GM21360 (cell line): ENCODE data around the gene HRC.
"Not testable (repeated sequence)": the region's sequence is repeated elsewhere in the genome, so short reads cannot be mapped to it uniquely, and the experiment has no call there.

ENCODE experiments used
- ATAC-seq: cut with Tn5 transposase; IDR thresholded peaks from one replicate; pipeline ENCODE4 v1.9.1; 2021; ENCODE audit warnings: mild to moderate bottlenecking, moderate library complexity; ENCODE audit not compliant: unreplicated experiment

Gene HRC

GRCh38 chr19:49161987-49162386, 6.8 kb upstream of the HRC start:
- no peak for ATAC-seq

GRCh38 chr19:49160450-49161189, 5.4 kb upstream of the HRC start:
- ATAC-seq = no peak

- no peak for ATAC-seq
Measured at GRCh38 chr19:49157445-49158224, 2.4 kb upstream of the HRC start, which contains the start of gene TRPM4. Gene TRPM4, plus strand, starts transcription at chr19:49157792. Its CDS starts 75 bp downstream, at chr19:49157867.

- no peak for ATAC-seq
Measured at GRCh38 chr19:49155820-49156346, 687 bp upstream of the HRC start.

GRCh38 chr19:49154279-49154678, 917 bp downstream of the HRC start:
- no peak for ATAC-seq

DNA sequence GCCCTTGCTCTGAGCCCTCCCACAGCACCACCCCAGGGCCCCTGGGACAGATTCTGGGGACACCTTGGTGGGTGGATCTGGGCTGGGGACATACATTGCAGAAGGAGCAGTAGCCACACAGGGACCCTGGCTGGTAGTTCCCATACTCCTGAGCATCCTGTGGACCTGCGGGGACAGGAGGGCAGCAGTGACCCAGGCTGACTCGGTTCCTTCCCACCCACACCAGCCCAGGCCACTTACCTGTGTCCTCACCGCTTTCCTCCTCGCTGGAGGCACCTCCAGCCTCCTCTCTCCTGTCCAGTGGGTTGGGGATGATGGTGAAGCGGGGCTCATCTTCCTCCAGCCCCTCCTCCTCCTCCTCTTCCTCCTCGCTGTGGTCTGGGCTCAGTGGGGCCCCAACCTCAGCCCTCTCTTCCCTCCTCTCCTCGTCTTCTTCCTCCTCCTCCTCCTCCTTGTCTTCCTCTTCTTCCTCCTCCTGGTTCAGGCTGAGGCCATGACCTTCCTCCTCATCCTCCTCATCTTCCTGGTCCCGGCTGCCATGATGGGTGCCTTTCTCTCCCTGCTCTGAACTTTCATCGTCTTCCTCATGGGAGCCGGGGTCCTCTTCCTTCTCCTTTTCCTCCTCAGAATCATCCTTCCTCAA, 1.9 kb downstream of the HRC start:
- ATAC-seq = no peak

DNA sequence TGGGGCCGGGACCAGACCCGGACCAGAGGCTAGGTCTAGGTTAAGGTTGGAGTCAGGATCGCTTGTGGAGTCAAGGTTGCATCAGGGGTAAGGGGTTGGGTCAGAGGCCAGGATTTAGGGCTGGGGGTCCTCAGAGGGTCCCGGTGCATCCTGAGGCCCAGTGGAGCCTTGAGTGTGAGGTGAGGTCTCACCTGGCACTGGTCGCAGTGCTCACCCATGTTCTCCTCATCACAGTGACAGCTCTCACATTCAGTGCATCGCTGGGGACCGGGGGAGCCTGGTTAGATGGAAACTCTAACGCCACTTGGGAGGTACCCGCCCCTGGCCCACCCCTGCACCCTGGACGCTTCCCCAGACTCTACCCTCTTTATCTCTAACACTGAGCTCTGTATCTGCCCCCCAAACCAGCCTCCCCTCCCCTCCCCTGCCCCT, 3.1 kb downstream of the HRC start:
- no peak for ATAC-seq

- no peak for ATAC-seq
Measured at GRCh38 chr19:49151267-49152118, 3.7 kb downstream of the HRC start.

DNA sequence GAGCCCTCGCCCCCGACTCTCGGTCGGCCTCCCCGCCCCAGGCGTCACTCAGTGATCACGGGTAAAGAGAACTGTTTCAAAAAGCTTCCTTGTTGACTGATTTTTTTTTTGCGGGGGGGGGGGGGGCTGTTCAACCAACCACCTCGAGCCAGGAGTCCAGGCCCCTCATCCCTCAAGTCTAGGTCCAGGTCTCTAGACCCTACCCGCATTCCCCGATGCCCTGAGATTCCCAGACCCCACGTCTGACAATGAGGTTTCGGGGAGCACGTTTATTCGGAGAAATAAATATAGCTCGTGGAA, 4.3 kb downstream of the HRC start:
- ATAC-seq = no peak

GRCh38 chr19:49150106-49150943, 4.9 kb downstream of the HRC start:
- no peak for ATAC-seq

- ATAC-seq = no peak
Measured at GRCh38 chr19:49149652-49150105, 5.5 kb downstream of the HRC start.

DNA sequence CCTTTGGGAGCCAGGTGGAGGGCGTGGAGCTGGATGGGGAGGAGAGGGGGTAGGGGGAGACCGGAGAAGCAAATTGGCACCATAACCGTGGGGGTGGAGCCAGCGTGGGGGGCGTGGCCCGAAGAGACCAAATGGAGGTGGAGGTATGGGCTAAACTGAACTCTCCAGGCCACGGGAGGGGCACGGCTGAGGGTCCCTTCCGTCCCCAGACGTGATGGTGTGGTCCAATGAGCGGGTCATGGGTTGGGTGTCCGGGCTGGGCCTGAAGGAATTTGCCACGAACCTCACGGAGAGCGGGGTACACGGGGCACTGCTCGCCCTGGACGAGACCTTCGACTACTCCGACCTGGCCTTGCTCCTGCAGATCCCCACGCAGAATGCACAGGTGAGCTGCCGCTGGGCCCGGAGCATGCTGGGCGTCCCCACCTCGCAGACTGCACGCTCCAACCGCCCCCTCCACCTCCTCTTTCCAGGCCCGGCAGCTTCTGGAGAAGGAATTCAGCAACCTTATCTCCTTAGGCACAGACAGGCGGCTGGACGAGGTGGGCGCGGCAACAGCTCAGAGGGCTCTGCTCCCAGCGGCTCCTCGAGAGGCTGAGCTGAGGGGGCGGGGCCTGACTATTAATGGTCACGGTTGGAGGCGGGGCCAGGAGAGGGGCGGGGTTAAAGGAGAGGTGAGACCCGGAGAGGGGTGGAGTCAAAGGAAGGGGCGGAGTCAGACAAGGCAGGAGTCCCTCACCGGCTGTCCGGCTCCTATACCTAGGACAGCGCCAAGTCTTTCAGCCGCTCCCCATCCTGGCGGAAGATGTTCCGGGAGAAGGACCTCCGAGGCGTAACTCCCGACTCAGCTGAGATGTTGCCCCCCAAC, 6.2 kb downstream of the HRC start:
- ATAC-seq = no peak

DNA sequence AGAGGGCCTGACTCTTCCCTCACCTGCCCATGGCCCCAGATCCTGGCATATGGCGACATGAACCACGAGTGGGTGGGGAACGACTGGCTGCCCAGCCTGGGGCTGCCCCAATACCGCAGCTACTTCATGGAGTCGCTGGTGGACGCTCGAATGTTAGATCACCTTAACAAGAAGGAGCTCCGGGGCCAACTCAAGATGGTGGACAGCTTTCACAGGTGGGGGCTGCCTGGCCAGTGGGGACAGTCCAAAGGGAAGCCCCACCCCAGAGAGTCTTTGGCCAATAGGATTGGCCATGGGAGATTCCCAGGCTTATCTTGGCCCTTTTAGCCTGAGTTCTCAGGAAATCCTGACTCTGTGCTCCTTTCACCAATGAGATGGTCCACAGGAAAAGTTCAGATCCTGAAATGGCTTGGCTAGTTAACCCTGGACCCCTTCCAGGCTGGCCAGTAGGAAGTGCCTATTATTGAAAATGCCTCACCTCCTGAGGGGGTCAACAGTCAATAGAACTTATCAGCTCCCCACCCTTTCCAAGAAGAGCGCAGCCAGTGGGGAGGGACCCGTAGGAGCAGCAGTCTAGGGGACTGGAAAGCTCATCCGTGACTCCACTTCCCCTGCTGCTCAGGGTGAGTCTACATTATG, 7.0 kb downstream of the HRC start:
- ATAC-seq = no peak

DNA sequence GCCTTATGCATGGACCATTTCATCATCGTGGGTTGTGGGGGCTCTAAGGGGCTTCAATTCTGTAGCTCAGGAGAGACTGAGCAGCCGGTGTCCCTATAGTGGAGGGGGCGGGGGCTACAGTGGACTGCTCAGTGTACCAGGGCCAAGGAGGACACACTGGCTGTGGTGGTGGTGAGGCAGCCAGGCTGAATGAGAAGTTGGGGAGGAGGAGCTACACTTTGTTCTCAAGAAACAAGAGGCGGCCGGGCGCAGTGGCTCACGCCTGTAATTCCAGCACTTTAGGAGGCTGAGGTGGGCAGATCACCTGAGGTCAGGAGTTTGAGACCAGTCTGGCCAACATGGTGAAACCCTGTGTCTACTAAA, 8.8 kb downstream of the HRC start:
- ATAC-seq = not testable (repeated sequence)

DNA sequence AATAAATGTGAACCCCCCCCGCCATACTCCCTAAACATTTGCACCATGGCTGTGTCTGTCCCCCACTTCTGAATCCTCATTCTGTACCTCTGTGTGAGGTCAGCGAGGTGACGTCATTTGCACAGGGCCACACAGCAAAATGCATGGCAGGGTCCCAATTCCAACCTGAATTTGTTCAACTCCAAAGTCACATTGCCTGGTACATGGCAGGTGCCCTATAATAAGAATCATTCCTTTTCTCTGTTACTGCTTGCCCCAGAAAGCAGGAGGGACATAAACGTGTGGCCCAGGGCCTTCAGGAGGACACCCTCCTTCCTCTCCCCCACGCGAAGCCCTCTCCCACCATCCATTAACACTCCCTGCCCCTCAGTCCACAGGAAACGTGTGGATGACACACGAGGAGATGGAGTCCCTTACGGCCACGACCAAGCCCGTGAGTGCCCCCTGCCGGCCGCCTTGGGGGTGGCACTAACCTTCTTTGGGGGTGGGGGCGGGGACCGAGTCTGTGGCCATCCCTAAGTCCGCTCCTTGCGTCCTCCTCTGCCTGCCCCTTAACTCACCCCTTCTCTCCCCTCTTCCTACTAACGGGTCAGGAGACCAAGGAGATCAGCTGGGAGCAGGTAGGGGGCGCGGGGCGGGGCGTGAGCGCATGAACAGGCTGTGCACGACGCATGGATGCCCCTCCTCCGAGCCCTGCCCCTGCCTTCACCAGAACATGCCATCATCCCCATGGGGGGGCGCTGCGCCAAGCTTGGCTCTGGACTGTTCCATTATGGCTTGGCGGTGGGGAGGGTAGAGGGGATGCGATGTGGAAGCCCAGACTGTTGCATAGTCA, 9.4 kb downstream of the HRC start:
- no peak for ATAC-seq

GRCh38 chr19:49142866-49143335, 12.3 kb downstream of the HRC start:
- ATAC-seq = no peak

DNA sequence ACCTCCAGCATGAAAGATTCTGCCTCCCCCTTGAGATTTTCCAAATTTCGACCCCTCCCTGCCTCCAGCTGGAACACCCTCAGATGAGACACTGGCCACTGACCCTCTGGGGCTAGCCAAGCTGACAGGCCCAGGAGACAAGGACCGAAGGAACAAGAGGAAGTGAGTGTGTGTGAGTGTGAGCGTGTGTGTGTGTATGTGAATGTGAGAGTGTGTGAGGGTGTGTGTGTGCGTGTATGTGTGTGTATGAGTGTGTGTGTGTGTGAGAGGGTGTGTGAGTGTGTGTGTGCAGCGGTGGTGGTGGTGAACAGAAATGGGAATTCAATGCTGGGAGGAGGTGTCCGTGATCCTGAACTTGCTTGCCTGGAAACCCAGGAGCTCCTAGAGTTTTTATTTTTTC, 13.8 kb downstream of the HRC start:
- no peak for ATAC-seq
